Mucosa of rectum (tissue), 2 donors: ENCODE results near the gene CYP1B1.
"Not testable (repeated sequence)": the region's sequence is repeated elsewhere in the genome, so short reads cannot be mapped to it uniquely, and the experiment has no call there.

Experiments used
- H3K27ac ChIP-seq, 2 donors: one replicate each; pipeline ENCODE4 v1.7.0; 2013; ENCODE audit warnings: inconsistent platforms in 2 of 2, low read depth in 2 of 2, low read length in 2 of 2
- H3K27me3 ChIP-seq, 2 donors: one replicate each; pipeline ENCODE4 v1.7.0; 2013; ENCODE audit warnings: low read length in 2 of 2; ENCODE audit not compliant: control insufficient read depth in 2 of 2, insufficient read depth in 2 of 2
- H3K36me3 ChIP-seq, 2 donors: one replicate each; pipeline ENCODE4 v1.7.0; 2013; ENCODE audit warnings: low read length in 2 of 2; ENCODE audit not compliant: control insufficient read depth in 2 of 2, insufficient read depth in 2 of 2
- H3K4me1 ChIP-seq, 2 donors: one replicate each; pipeline ENCODE4 v1.7.0; 2013; ENCODE audit warnings: low read length in 2 of 2, mild to moderate bottlenecking in 1 of 2; ENCODE audit not compliant: control insufficient read depth in 2 of 2, insufficient read depth in 2 of 2
- H3K4me3 ChIP-seq, 2 donors: one replicate each; pipeline ENCODE4 v1.7.0; 2013; ENCODE audit warnings: low read length in 2 of 2
- H3K9ac ChIP-seq, 2 donors: one replicate each; pipeline ENCODE4 v1.7.0; 2013; ENCODE audit warnings: low read length in 2 of 2, low read depth in 1 of 2, mild to moderate bottlenecking in 1 of 2
- H3K9me3 ChIP-seq, 2 donors: one replicate each; pipeline ENCODE4 v1.7.0; 2013; ENCODE audit warnings: low read length in 2 of 2; ENCODE audit not compliant: control insufficient read depth in 2 of 2
- donor health status: healthy.
- donor health status: Normal muscosa, but diverticular disease.

Gene CYP1B1

GRCh38 chr2:38035968-38036367 is 40.0 kb downstream of the CYP1B1 start:
- Histone ChIP-seq H3K27ac (no peak overlapping the region), H3K9me3 (no peaks in the 10 kb centered on the region), H3K4me1 (no peaks in the 10 kb centered on the region), H3K36me3 (no peaks in the 10 kb centered on the region), H3K9ac (no peak overlapping the region), H3K4me3 (no peak overlapping the region), H3K27me3 (peaks cover 0 to 3% of the 10 kb centered on the region in 2 donors)

GRCh38 chr2:38033646-38034045 is 42.3 kb downstream of the CYP1B1 start:
- Histone ChIP-seq H3K4me3 (no peak overlapping the region), H3K27ac (no peak overlapping the region), H3K9ac (no peak overlapping the region), H3K36me3 (no peaks in the 10 kb centered on the region), H3K4me1 (no peaks in the 10 kb centered on the region), H3K27me3 (peaks cover 0 to 3% of the 10 kb centered on the region in 2 donors), H3K9me3 (no peaks in the 10 kb centered on the region)

- no peak overlapping the region for H3K9ac ChIP-seq
- H3K4me3 ChIP-seq = no peak overlapping the region
- no peaks in the 10 kb centered on the region for H3K36me3 ChIP-seq
- no peak overlapping the region for H3K27ac ChIP-seq
- H3K4me1 ChIP-seq = no peaks in the 10 kb centered on the region
- no peaks in the 10 kb centered on the region for H3K9me3 ChIP-seq
- peaks cover 0 to 3% of the 10 kb centered on the region in 2 donors for H3K27me3 ChIP-seq
Observed at GRCh38 chr2:38032946-38033345, 43.0 kb downstream of the CYP1B1 start.

- H3K4me1 ChIP-seq = no peaks in the 10 kb centered on the region
- H3K36me3 ChIP-seq = no peaks in the 10 kb centered on the region
- no peak overlapping the region for H3K27ac ChIP-seq
- no peak overlapping the region for H3K4me3 ChIP-seq
- H3K9me3 ChIP-seq = no peaks in the 10 kb centered on the region
- no peaks in the 10 kb centered on the region for H3K27me3 ChIP-seq
- H3K9ac ChIP-seq = no peak overlapping the region
Observed at GRCh38 chr2:38030635-38031355, 45.2 kb downstream of the CYP1B1 start.

- no peaks in the 10 kb centered on the region for H3K9me3 ChIP-seq
- no peak overlapping the region for H3K27ac ChIP-seq
- H3K9ac ChIP-seq = no peak overlapping the region
- H3K36me3 ChIP-seq = no peaks in the 10 kb centered on the region
- H3K4me3 ChIP-seq = no peak overlapping the region
- H3K4me1 ChIP-seq = no peaks in the 10 kb centered on the region
- H3K27me3 ChIP-seq = no peaks in the 10 kb centered on the region
Observed at GRCh38 chr2:38029512-38029911, 46.4 kb downstream of the CYP1B1 start.

GRCh38 chr2:38028829-38029228 is 47.1 kb downstream of the CYP1B1 start:
- Histone ChIP-seq H3K27me3 (no peaks in the 10 kb centered on the region), H3K4me1 (no peaks in the 10 kb centered on the region), H3K36me3 (no peaks in the 10 kb centered on the region), H3K9ac (no peak overlapping the region), H3K9me3 (no peaks in the 10 kb centered on the region), H3K4me3 (no peak overlapping the region), H3K27ac (no peak overlapping the region)

- H3K9ac ChIP-seq = no peak overlapping the region
- no peaks in the 10 kb centered on the region for H3K36me3 ChIP-seq
- no peak overlapping the region for H3K27ac ChIP-seq
- no peaks in the 10 kb centered on the region for H3K9me3 ChIP-seq
- H3K4me3 ChIP-seq = no peak overlapping the region
- H3K27me3 ChIP-seq = no peaks in the 10 kb centered on the region
- H3K4me1 ChIP-seq = no peaks in the 10 kb centered on the region
Observed at GRCh38 chr2:38026846-38027245, 49.1 kb downstream of the CYP1B1 start.

- Histone ChIP-seq H3K27ac (no peak overlapping the region), H3K36me3 (no peaks in the 10 kb centered on the region), H3K4me3 (no peak overlapping the region), H3K9ac (no peak overlapping the region), H3K27me3 (no peaks in the 10 kb centered on the region), H3K4me1 (no peaks in the 10 kb centered on the region), H3K9me3 (no peaks in the 10 kb centered on the region)
Observed at GRCh38 chr2:38021589-38021988, 54.4 kb downstream of the CYP1B1 start.

- H3K9me3 ChIP-seq, H3K4me1 ChIP-seq, H3K27me3 ChIP-seq, H3K27ac ChIP-seq, H3K4me3 ChIP-seq, H3K36me3 ChIP-seq, H3K9ac ChIP-seq: not testable (repeated sequence)
Observed at GRCh38 chr2:38020359-38021069, 55.4 kb downstream of the CYP1B1 start.

GRCh38 chr2:38017836-38018235 is 58.1 kb downstream of the CYP1B1 start:
- Histone ChIP-seq H3K27me3 (no peaks in the 10 kb centered on the region), H3K36me3 (no peaks in the 10 kb centered on the region), H3K4me1 (no peaks in the 10 kb centered on the region), H3K4me3 (no peak overlapping the region), H3K9me3 (no peaks in the 10 kb centered on the region), H3K27ac (no peak overlapping the region), H3K9ac (no peak overlapping the region)
